HG03097 (cell line): Measurements from ENCODE around the gene TXNL4A.
"Not testable (repeated sequence)": the region's sequence is repeated elsewhere in the genome, so short reads cannot be mapped to it uniquely, and the experiment has no call there.

Experiments used
- ATAC-seq: cut with Tn5 transposase; IDR thresholded peaks from one replicate; pipeline ENCODE4 v1.9.1; 2021; ENCODE audit not compliant: unreplicated experiment, low FRiP score

Gene TXNL4A

GRCh38 chr18:79965119-79965902, 23.1 kb downstream of the TXNL4A start:
- no peak for ATAC-seq

- ATAC-seq, result peak; percentile 71
Measured at GRCh38 chr18:79964330-79965118, 23.8 kb downstream of the TXNL4A start, which contains the start of gene HSBP1L1. HSBP1L1 (plus strand) TSS chr18:79964643; CDS start chr18:79964736, 93 bp downstream.

- ATAC-seq, result no peak
Measured at GRCh38 chr18:79963658-79964329, 24.6 kb downstream of the TXNL4A start.

GRCh38 chr18:79962835-79963657, 25.3 kb downstream of the TXNL4A start:
- peak; percentile 54 for ATAC-seq

GRCh38 chr18:79962311-79962710, 26.1 kb downstream of the TXNL4A start:
- ATAC-seq, result no peak

- no peak for ATAC-seq
Measured at GRCh38 chr18:79961527-79962291, 26.7 kb downstream of the TXNL4A start.

GRCh38 chr18:79960921-79961526, 27.3 kb downstream of the TXNL4A start:
- ATAC-seq, result no peak

- ATAC-seq, result not testable (repeated sequence)
Measured at GRCh38 chr18:79960161-79960801, 28.1 kb downstream of the TXNL4A start.

GRCh38 chr18:79958981-79959380, 29.4 kb downstream of the TXNL4A start:
- no peak for ATAC-seq

GRCh38 chr18:79956276-79956675, 32.1 kb downstream of the TXNL4A start:
- ATAC-seq, result no peak

- ATAC-seq, result no peak
Measured at GRCh38 chr18:79955302-79956075, 32.9 kb downstream of the TXNL4A start.

GRCh38 chr18:79954791-79955190, 33.6 kb downstream of the TXNL4A start:
- ATAC-seq, result no peak

GRCh38 chr18:79953971-79954651, 34.3 kb downstream of the TXNL4A start:
- no peak for ATAC-seq

- ATAC-seq, result no peak
Measured at GRCh38 chr18:79952996-79953559, 35.3 kb downstream of the TXNL4A start.

- no peak for ATAC-seq
Measured at GRCh38 chr18:79952456-79952995, 35.8 kb downstream of the TXNL4A start.

GRCh38 chr18:79951545-79952455, 36.6 kb downstream of the TXNL4A start, which contains the start of gene SLC66A2:
SLC66A2 (minus strand) TSS chr18:79951653; CDS start chr18:79950926, 727 bp downstream.
- peak; percentile 86 for ATAC-seq
